HCT116 (cell line): Measurements from ENCODE around the gene KMO. TPM values are rescaled to one million over a fixed set of nuclear protein-coding genes. Genes with fewer than 3 reads are reported as not detected.

Source experiments
- ATAC-seq: fragments of 200-7000 bp; cut with Tn5 transposase; 2 replicates; pipeline ENCODE4 v1.9.1; 2020; ENCODE audit warnings: mild to moderate bottlenecking, moderate library complexity
- BruUV-seq: library from RNA; stranded (reverse); fragments of 400-500 nt; replicated peaks from 2 replicates; lab custom pipeline; 2021; lab: Mats Ljungman, UMichigan
- CTCF ChIA-PET: fragments of 300-600 bp; sonication (Branson Sonifier 250); formaldehyde crosslinking; loops from one replicate; lab custom pipeline; 2021; ENCODE audit warnings: antibody characterized with exemption; lab: Charles Lee
- POLR2A ChIA-PET: fragments of 300-600, 350-600 bp; sonication (Branson Sonifier 250); formaldehyde crosslinking; loops from one replicate; lab custom pipeline; 2021; ENCODE audit warnings: antibody characterized with exemption; lab: Charles Lee
- RAD21 ChIA-PET, 2 experiments: fragments of 300-600 bp; sonication (Branson Sonifier 250); formaldehyde crosslinking; loops; one replicate each; lab custom pipeline; 2023; ENCODE audit warnings: low total read pairs in 2 of 2; ENCODE audit not compliant: uncharacterized antibody in 2 of 2, unreplicated experiment in 2 of 2, low non-redundant PET in 1 of 2; lab: Charles Lee
- DNase-seq: peaks from one replicate; pipeline ENCODE4 v3.0.0-alpha.2; 2010; ENCODE audit warnings: low read depth, low spot score
- H2AFZ ChIP-seq: fragments of 200-600 bp; shearing (Covaris generic), sonication (generic); 2 replicates; pipeline ENCODE4 v1.6.1; 2017; ENCODE audit warnings: low read depth, mixed run types, mixed read lengths, antibody characterized with exemption, low read length; ENCODE audit not compliant: poor library complexity, severe bottlenecking
- H3K27ac ChIP-seq: 2 replicates; pipeline ENCODE4 v1.5.1; 2012; ENCODE audit warnings: low read depth, low read length
- H3K27me3 ChIP-seq: fragments of 200-600 bp; sonication (generic); 2 replicates; pipeline ENCODE4 v1.6.1; 2016; ENCODE audit warnings: mixed run types, low read length, mixed read lengths; ENCODE audit not compliant: insufficient read depth
- H3K36me3 ChIP-seq, 2 experiments: fragments of 200-500 bp in 1 of 2; fragments of 200-600 bp in 1 of 2; sonication (Bioruptor generic) in 1 of 2; sonication (generic) in 1 of 2; 2 replicates each; pipeline versions ENCODE4 v1.5.1 to v1.6.1; 2014 to 2016; ENCODE audit warnings: low read length in 2 of 2, inconsistent platforms in 1 of 2, mixed read lengths in 1 of 2, mixed run types in 1 of 2; ENCODE audit not compliant: insufficient read depth in 2 of 2, control insufficient read depth in 1 of 2
- H3K4me1 ChIP-seq, 2 experiments: fragments of 200-600 bp in 1 of 2; sonication (generic) in 1 of 2; 2 replicates each; pipeline versions ENCODE4 v1.5.1 to v1.6.1; 2012 to 2017; ENCODE audit warnings: low read length in 2 of 2, inconsistent platforms in 1 of 2, mild to moderate bottlenecking in 1 of 2, mixed read lengths in 1 of 2, mixed run types in 1 of 2, moderate library complexity in 1 of 2; ENCODE audit not compliant: insufficient read depth in 2 of 2, control insufficient read depth in 1 of 2
- H3K4me2 ChIP-seq: fragments of 200-600 bp; sonication (generic); 2 replicates; pipeline ENCODE4 v1.6.1; 2017; ENCODE audit warnings: mixed run types, low read length, mixed read lengths
- H3K4me3 ChIP-seq, 2 experiments: fragments of 200-600 bp in 1 of 2; sonication (generic) in 1 of 2; replicated peaks in 1 of 2; 2 replicates each; pipeline ENCODE4 v1.5.1; 2011 to 2016; ENCODE audit warnings: low read length in 2 of 2, control low read depth in 1 of 2, low read depth in 1 of 2, mild to moderate bottlenecking in 1 of 2, mixed read lengths in 1 of 2, mixed run types in 1 of 2
- H3K79me2 ChIP-seq: fragments of 200-600 bp; sonication (generic); 2 replicates; pipeline ENCODE4 v1.6.1; 2017; ENCODE audit warnings: mild to moderate bottlenecking, mixed run types, low read length, moderate library complexity, mixed read lengths; ENCODE audit not compliant: insufficient read depth
- H3K9ac ChIP-seq: fragments of 200-600 bp; sonication (generic); 2 replicates; pipeline ENCODE4 v1.6.1; 2016; ENCODE audit warnings: low read length, mixed read lengths
- H3K9me2 ChIP-seq: fragments of 200-600 bp; sonication (generic), shearing (Covaris generic); 2 replicates; pipeline ENCODE4 v1.6.1; 2017; ENCODE audit warnings: mixed run types, mild to moderate bottlenecking, moderate library complexity; ENCODE audit not compliant: insufficient read depth
- H3K9me3 ChIP-seq, 2 experiments: fragments of 200-500 bp in 1 of 2; fragments of 200-600 bp in 1 of 2; sonication (Bioruptor generic) in 1 of 2; sonication (generic) in 1 of 2; 2 replicates each; pipeline ENCODE4 v1.6.1; 2014 to 2017; ENCODE audit warnings: low read length in 2 of 2, mixed read lengths in 2 of 2, inconsistent platforms in 1 of 2, low read depth in 1 of 2, mild to moderate bottlenecking in 1 of 2, mixed run types in 1 of 2, moderate library complexity in 1 of 2; ENCODE audit not compliant: control insufficient read depth in 1 of 2, insufficient read depth in 1 of 2
- H4K20me1 ChIP-seq: fragments of 200-600 bp; sonication (generic), shearing (Covaris generic); 2 replicates; pipeline ENCODE4 v1.6.1; 2017; ENCODE audit warnings: mixed run types, mild to moderate bottlenecking, moderate library complexity; ENCODE audit not compliant: insufficient read depth
- CEBPB ChIP-seq: IDR thresholded peaks from 2 replicates; pipeline ENCODE4 v1.6.1; 2012; ENCODE audit warnings: low read depth
- CTCF ChIP-seq, 3 experiments: fragments of 200-600 bp in 1 of 3; sonication (generic) in 1 of 3; IDR thresholded peaks in 2 of 3; conservative IDR thresholded peaks in 1 of 3; 2 replicates each; pipeline ENCODE4 v1.5.1; 2012 to 2017; ENCODE audit warnings: low read depth in 2 of 3, low read length in 2 of 3, antibody characterized with exemption in 1 of 3, borderline replicate concordance in 1 of 3, control low read depth in 1 of 3, mild to moderate bottlenecking in 1 of 3, mixed read lengths in 1 of 3, mixed run types in 1 of 3, moderate library complexity in 1 of 3; ENCODE audit not compliant: insufficient read depth in 1 of 3
- EGR1 ChIP-seq: IDR thresholded peaks from 2 replicates; pipeline ENCODE4 v1.6.1; 2012; ENCODE audit warnings: low read depth
- EZH2phosphoT487 ChIP-seq: fragments of 200-600 bp; IDR thresholded peaks from 2 replicates; pipeline ENCODE4 v1.6.1; 2018; ENCODE audit warnings: antibody characterized with exemption, borderline replicate concordance
- FOSL1 ChIP-seq: IDR thresholded peaks from 2 replicates; pipeline ENCODE4 v1.6.1; 2012; ENCODE audit warnings: low read depth
- POLR2AphosphoS5 ChIP-seq: IDR thresholded peaks from 2 replicates; pipeline ENCODE4 v1.6.1; 2011; ENCODE audit warnings: mild to moderate bottlenecking, low read depth, low read length, moderate library complexity
- RAD21 ChIP-seq: IDR thresholded peaks from 2 replicates; pipeline ENCODE4 v1.6.1; 2012; ENCODE audit warnings: low read depth, mild to moderate bottlenecking
- ZFX ChIP-seq: fragments of 450-650 bp; IDR thresholded peaks from 2 replicates; pipeline ENCODE4 v1.6.1; 2017
- ZNF274 ChIP-seq: fragments of 200-500 bp; sonication (Bioruptor generic); IDR thresholded peaks from 2 replicates; pipeline ENCODE4 v1.6.1; 2014; ENCODE audit warnings: mild to moderate bottlenecking, low read depth, low read length, inconsistent platforms
- intact Hi-C: fragments of 100-400 bp; cut with micrococcal nuclease; formaldehyde crosslinking; loops from 2 replicates; pipeline ENCODE4 v1.10.0; 2022
- total RNA-seq: library from RNA; stranded (reverse); gene quantifications from one replicate; pipeline ENCODE4 v1.2.1, GENCODE V29; 2021; ENCODE audit not compliant: unreplicated experiment

Gene KMO
- total RNA-seq, 1 experiment from 2014 or later: not detected

- Histone ChIP-seq H3K9me3 (no peaks in the 10 kb centered on the region), H3K27ac (no peak overlapping the region), H3K79me2 (no peaks in the 10 kb centered on the region), H3K27me3 (no peaks in the 10 kb centered on the region), H3K4me3 (no peak overlapping the region), H3K9ac (no peak overlapping the region), H2AFZ (no peak overlapping the region), H3K36me3 (no peaks in the 10 kb centered on the region), H3K9me2 (no peaks in the 10 kb centered on the region), H3K4me1 (no peaks in the 10 kb centered on the region), H3K4me2 (no peak overlapping the region), H4K20me1 (no peaks in the 10 kb centered on the region)
- TF ChIP-seq RAD21 (no peak), CEBPB (no peak), FOSL1 (no peak), CTCF (IDR thresholded peaks at IDR 0.05 in 2 of 3, conservative IDR thresholded peaks at IDR 0.05 in 1 of 3; ENCODE audit: borderline replicate concordance in 1 of 3, insufficient read depth in 1 of 3, low read depth in 2 of 3, low read length in 2 of 3) (no peak), POLR2AphosphoS5 (no peak), EZH2phosphoT487 (no peak), ZFX (no peak), ZNF274 (no peak), EGR1 (no peak)
- ATAC-seq (no peak), DNase-seq (no peak)
- RAD21 ChIA-PET: no interaction called here
- POLR2A ChIA-PET: interaction anchor here (1.3 kb wide), 1 partner anchor 13 kb away, joined by 4 read pairs; no protein-coding TSS in a partner anchor
- no TSS peak for BruUV-seq
- CTCF ChIA-PET: no interaction called here
- intact Hi-C loops: no loop called here
Observed at GRCh38 chr1:241551759-241552638, 19.8 kb downstream of the KMO start.
